ENCODE measurements around the gene IGSF9B. TPM values are rescaled to one million over a fixed set of nuclear protein-coding genes. Genes with fewer than 3 reads are reported as not detected.

IGSF9B gene
- total RNA-seq, 1 donor from 2014 or later, result 5.5 TPM

GRCh38 chr11:133936136-133936535 is 20.6 kb downstream of the IGSF9B start:
- DNase-seq, result no peak

DNA sequence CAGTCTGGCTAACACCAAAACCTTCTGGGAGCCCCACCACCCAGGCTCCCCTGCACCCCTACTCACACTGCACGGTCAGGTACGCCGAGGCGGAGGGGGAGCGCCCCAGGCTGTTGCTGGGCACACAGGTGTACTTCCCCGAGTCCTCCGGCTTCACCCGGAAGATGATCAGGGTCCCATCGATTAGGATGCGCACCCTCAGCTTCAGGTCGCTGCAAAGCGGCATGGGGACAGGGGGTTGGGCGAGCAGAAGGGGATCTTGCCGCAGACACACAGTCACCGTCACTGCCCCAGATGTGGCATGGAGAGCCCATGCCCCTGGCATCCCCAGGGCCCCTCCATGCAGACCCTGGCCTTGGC is 21.2 kb downstream of the IGSF9B start:
- no peak for DNase-seq

DNA sequence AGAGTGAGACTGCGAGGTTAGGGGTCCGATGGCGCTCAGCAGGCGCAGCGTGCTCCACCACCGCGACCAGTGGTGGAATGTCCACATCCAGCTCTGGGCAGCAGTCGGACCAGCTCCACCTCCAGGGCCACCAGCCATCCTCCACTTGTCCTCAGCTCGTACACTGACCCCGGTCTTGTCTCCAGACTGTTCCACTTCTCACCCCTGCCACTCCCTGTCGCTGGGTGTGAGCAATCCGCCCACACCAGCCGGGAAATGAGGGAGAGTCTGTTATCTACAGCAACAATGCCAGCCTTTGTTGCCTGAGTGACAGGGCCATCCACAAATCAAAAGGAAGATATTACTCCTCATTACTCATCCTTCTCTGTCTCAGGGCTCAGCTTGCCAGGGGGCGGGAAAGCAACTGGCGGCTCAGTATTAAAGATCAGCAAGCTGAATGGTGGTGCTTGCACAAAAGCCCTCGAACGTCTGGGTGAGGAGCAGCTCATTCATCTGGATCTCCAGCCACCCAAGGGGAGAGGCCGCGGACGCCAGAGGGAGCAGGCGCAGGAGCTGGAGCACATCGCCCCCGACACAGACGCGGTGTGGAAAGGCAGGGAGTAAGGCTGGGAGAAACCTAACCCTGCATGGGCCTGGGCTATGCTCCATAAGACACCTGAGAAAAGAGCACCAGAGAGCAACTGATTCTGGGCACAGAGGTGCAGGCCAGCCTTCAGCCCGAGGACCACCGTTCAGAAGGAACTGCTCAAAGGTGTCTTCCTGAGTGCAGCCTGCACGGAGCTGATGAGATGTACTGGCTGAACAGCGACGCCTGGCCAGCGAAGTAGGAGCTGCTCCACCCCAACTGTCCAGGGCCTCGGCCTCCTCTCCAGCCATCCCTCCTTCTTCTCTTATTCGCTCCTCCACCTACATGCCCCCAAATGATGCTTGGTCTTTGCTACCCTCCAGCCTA is 21.9 kb downstream of the IGSF9B start:
- DNase-seq, result peak; percentile 87

DNA sequence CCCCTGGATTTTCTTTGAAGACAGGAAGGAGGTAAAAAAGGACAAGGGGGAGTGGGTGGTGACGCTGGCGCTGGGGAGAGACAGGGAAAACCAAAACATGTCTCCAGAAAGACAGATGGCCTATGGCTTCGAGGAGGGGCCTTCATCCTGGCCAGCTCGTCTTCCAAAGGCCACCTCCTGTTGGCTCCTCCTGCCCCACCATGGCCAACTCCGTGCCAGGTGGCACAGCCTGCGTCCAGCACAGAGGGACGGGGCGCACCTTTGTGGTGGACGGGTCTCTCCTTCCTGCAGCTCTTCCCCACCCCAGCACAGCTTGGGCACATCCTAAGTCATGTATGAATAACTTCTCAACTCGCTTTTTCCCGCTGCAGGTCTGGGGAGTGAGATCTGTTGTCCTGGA is 22.7 kb downstream of the IGSF9B start:
- no peak for DNase-seq

- no peak for DNase-seq
Observed at GRCh38 chr11:133931449-133932060, 25.2 kb downstream of the IGSF9B start.

- DNase-seq, result no peak
Observed at GRCh38 chr11:133930767-133931448, 25.9 kb downstream of the IGSF9B start.

DNA sequence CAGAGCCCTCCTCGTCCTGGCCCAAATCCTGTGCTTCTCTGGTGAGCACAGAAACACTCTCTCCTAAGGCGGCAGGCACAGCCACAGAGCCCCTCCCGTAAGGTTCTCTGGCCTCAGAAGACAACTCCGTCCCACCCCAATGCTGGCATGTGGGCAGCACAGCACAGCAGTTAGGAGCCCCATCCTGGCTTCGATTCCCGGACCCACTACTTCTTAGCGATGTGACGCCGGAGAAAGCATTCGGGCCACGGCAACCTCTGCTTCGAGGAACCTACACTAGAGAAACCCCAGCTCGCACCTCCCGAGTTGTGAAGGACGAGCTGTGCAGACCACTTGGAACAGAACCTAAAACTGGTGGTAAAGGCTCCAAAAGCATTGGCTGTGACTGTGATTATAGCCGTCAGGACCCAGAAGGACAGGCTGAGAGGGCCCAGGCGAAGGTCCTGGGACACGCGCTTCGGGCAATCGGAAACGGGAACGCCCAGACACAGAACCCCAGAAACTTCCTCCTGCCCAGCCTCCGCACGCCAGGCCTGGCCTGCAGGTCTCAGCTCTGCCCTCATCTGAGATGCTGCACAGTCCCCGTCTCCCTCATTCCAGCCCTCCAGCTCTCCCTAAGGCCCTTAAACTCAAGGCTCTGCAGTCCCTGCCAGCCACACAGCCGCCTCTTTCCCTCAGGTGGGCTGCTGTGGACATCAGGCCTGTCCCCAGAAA is 26.6 kb downstream of the IGSF9B start:
- no peak for DNase-seq

GRCh38 chr11:133929401-133930052 is 27.2 kb downstream of the IGSF9B start:
- DNase-seq, result no peak

DNA sequence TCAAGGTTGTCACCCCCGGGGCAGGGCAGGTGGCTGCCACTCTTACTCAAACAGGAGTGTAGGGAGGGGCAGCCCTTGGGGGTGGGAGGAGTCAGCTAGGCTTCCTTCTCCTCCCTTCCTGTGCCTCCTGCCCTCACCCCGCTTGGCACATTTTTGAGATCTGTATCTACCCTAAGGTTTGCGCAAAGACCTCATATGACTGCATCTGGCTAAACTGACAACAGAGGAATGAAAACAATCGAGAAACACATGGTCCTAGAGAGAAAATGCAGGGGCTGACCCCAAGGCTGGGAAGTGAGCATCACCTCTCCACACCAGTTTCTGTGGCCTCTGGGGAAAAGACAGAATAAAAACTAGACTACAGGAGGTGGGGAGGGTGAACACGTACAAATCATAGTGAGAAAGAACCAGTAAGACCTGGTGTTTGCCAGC is 28.1 kb downstream of the IGSF9B start:
- no peak for DNase-seq

DNA sequence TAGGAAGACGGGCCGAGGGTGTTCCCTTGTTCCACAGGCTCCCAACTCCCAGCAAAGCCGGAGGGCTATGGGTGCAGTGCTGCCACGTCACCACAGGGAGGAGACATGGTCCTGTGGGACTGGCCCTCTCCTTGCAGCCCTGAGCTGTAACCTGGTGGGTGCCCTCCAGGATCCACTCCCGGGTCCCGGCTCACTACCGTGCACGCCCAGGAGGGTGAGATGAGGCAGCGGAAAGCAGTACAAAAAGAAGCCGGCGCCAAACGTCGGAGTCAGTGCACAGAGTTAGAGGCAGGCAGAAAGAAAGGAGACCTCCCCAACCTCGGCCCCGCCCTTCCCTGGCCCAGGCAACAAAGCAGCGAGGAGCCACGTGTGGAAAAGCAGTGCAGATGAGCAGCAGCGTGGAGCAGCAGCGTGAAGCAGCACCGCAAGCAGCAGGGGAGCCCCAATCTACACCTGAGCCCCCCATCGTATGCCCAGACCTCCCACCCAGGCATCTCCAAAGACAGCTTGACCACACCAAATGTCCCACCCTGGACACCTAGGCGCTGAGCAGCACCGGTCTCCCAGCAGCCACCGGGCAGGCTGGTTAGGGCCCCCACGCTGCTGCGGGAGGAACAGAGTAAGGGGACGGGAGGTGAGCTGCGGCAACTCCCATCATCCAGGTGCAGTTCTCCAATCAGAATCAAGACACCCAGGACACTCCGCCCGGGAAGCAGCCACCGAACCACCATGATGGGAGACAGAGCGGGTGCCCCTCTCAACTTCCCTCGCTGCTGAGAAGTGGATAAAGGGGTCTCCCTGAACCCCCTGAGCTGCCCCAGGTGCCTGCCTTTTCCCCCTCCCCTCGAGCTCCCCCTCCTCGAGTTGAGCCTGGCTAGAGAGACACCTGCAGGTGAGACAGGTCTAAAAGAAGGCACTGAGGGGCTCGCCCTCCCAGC is 28.8 kb downstream of the IGSF9B start:
- DNase-seq, result peak; percentile 58

GRCh38 chr11:133926466-133927246 is 30.1 kb downstream of the IGSF9B start:
- no peak for DNase-seq

DNA sequence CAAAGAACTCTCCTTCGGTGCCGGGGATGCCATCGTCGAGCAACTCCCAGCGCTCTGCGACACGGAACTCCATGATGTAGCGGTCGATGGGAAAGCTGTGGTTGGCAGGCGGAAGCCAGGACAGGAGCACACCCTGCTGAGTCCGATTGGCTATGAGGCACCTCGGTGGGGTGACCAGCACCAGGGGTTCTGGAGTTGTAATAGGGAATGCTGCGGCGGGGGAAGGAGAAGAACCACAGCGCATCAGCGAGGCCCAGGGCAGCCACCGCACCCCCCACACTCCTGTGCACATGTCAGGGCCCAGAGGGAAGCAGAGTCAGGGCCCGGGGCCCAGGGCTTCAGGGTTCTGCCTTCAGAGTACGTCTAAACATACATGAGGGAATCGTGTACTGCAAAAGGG is 31.0 kb downstream of the IGSF9B start:
- DNase-seq, result no peak

- no peak for DNase-seq
Observed at GRCh38 chr11:133924661-133925060, 32.1 kb downstream of the IGSF9B start.

DNA sequence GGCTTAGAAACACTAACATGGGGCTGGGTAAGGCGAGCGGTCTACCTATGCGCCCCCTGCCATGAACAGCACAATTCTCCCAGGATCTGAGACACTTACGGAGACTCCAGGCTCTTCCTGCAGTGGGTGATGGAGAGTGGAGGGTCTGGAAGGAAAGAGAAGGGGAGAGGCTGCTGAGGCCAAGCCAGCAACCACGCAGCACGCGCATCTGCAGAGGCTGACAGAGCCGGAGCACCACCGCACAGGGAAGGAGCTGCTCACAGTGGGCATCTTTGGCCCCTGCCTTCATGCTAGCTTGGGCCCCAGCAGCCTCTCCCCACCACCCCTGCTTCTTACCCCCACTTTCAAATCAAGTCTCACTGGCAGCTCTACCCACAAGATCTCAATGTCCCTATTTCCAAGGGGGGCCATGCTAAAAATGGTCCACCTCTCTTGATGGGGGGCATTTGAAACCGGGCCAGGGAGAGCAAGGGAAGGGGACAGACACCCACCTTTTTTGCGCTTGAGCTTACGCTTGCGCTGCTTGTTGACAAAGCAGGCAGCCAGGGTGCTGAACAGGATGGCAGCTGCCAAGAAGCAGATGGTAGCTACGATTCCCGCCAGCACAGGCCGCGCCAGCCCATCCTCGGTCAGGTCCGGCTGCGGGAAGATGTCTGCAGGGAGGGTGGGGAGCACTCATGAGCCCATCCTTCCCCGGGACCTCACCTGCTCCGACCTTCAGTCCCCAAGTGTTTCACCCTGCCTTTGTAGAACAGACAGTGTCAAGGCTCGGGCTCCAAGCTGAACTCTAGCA is 34.5 kb downstream of the IGSF9B start:
- no peak for DNase-seq

GRCh38 chr11:133921513-133921912 is 35.3 kb downstream of the IGSF9B start:
- no peak for DNase-seq

GRCh38 chr11:133921026-133921425 is 35.7 kb downstream of the IGSF9B start:
- no peak for DNase-seq

DNA sequence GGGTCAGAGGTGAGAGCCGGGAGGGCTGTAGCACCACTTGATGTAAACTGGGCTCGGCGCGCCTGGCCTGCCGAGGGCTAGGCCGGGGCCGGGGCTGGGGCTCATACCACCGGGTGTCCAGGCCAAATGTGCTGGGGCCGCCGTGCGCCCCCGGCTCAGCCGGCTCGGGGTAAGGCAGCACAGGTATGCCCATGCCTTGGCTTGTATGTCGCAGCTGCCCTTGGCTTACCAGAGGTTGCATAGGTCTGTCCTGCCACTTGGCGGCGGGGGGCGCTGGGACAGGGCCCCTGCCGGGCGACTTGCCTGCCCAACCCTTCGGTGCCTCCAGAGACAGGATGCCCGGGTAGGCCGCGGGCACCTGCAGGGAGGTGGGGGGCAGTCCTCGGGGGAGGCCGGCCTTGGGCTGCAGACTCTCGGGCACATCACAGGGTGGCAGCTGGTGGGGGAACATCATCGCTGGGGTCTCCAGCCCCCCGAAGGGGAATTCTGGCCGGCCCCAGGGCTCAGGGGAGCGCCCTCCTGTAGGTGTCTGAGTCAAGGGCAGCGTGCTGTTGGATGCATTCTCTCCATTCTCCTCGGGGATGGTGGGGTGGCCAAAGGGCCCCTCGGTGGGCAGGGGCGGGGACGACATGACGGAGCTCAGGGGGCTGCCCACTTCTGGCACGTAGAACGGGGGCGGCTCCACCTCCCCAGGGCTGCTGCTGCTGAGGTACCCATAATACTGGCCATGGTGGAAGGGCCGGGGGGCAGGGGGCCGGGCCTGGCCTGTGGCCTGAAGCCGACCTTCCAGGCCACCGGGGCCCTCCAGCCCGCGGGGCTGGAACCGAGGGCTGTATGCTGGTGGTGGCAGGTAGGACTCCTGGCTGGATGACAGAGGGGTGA is 36.4 kb downstream of the IGSF9B start:
- DNase-seq, result no peak

All from occipital lobe (tissue), 2 donors.